Measurements from ENCODE around the gene TMEM98. TPM values are rescaled to one million over a fixed set of nuclear protein-coding genes. Genes with fewer than 3 reads are reported as not detected.

Gene TMEM98
- total RNA-seq, 1 donor from 2014 or later: 97.6 TPM

DNA sequence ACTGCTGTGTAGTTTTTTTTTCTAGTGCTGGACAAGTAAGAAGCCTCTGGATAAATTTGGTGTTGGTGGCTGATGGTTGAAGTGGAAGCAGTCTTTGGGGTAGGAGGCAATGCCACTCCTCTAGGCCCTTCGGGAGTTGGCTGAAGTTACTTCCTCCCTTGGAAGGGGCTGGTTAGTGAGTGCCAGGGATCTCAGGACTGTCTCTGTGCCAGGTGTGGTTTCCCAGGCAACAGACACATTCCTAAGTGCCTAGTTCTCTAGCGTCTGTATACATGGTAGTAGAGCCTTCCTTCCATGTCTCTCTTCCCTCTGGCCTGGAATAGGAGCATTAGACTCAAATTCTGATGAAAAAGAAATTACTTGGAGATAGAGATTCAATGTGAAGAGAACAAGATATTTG is 15.3 kb downstream of the TMEM98 start:
- Mint-ChIP-seq H3K27ac (ENCODE audit: unreplicated experiment) (no peak overlapping the region), H3K4me1 (ENCODE audit: unreplicated experiment) (peaks cover 12% of the 10 kb centered on the region), H3K9me3 (ENCODE audit: unreplicated experiment) (no peaks in the 10 kb centered on the region), H3K27me3 (ENCODE audit: unreplicated experiment) (peaks cover 5% of the 10 kb centered on the region), H3K36me3 (ENCODE audit: unreplicated experiment) (peaks cover 31% of the 10 kb centered on the region), H3K4me3 (ENCODE audit: unreplicated experiment) (no peak overlapping the region)
- TF ChIP-seq, protein P1, sequence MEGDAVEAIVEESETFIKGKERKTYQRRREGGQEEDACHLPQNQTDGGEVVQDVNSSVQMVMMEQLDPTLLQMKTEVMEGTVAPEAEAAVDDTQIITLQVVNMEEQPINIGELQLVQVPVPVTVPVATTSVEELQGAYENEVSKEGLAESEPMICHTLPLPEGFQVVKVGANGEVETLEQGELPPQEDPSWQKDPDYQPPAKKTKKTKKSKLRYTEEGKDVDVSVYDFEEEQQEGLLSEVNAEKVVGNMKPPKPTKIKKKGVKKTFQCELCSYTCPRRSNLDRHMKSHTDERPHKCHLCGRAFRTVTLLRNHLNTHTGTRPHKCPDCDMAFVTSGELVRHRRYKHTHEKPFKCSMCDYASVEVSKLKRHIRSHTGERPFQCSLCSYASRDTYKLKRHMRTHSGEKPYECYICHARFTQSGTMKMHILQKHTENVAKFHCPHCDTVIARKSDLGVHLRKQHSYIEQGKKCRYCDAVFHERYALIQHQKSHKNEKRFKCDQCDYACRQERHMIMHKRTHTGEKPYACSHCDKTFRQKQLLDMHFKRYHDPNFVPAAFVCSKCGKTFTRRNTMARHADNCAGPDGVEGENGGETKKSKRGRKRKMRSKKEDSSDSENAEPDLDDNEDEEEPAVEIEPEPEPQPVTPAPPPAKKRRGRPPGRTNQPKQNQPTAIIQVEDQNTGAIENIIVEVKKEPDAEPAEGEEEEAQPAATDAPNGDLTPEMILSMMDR (IDR thresholded peaks at IDR 0.05): no peak
- no peak for DNase-seq (ENCODE audit: extremely low spot score, unreplicated experiment)

DNA sequence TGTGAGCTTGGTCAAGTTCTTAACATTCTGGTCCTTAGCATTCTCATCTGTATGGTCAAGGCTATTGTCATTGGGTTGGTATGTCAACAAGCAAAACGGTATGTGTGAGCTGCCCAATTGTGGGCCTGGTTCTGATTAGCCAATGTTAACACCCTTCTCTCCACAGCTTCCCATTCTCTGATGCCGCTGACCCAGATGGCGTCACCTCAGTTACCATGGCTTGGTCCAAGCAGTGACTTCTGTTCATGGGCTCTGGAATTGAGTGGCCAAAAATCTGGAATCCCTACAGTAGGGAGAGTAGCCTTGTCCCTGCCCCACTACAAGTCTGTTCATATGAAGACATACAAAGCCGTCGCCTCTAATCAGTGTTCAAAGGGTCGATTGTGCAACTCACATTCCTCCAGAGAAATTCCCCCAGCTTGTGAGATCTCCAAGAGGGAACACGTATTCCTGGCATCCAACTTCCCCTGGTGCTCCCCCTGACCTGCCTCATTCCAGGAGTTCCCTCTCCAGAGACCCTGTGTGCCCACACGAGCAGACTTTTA is 15.8 kb downstream of the TMEM98 start:
- Mint-ChIP-seq H3K27me3 (ENCODE audit: unreplicated experiment) (peaks cover 10% of the 10 kb centered on the region), H3K36me3 (ENCODE audit: unreplicated experiment) (peaks cover 26% of the 10 kb centered on the region), H3K4me1 (ENCODE audit: unreplicated experiment) (peaks cover 12% of the 10 kb centered on the region), H3K27ac (ENCODE audit: unreplicated experiment) (no peak overlapping the region), H3K4me3 (ENCODE audit: unreplicated experiment) (no peak overlapping the region), H3K9me3 (ENCODE audit: unreplicated experiment) (no peaks in the 10 kb centered on the region)
- TF ChIP-seq, protein P1 (IDR thresholded peaks at IDR 0.05): no peak
- no peak for DNase-seq (ENCODE audit: extremely low spot score, unreplicated experiment)

DNA sequence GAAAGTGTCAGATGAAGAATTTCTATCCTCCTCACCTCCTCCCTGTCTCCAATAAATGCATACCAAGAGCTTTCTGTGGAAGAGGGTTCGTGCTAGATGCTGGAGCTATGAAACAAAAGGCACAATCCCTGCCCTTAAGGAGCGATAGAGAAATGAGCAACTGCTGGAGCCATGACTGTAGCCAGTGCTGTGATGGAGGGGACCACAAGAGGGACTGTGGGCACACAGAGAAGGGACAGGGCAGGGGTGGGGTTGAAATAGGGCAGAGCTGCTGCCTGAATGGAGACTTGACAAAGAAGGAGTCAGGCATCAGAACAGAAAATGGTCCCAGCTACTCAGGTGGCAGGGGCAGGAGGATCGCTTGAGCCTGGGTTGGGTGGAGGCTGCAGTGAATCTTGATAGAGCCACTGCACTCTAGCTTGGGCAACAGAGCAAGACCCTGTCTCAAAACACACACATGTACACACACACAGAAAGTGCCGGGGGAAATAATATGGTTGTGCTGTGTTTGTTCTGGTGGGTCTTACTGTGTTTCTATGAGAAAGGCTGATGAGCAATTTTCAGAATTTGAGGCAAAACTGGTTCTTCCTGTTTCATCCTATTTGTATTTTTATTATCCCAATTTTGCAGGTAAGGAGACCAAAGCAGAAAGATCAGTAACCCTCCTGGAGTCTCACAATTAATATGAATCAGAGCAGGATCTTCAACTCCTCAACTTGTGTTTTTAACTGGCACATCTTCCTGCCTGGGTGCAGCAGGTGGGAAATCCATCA is 16.5 kb downstream of the TMEM98 start:
- peaks cover 12% of the 10 kb centered on the region for H3K4me1 Mint-ChIP-seq (ENCODE audit: unreplicated experiment)
- DNase-seq (ENCODE audit: extremely low spot score, unreplicated experiment): no peak
- no peak overlapping the region for H3K4me3 Mint-ChIP-seq (ENCODE audit: unreplicated experiment)
- TF ChIP-seq, protein P1 (IDR thresholded peaks at IDR 0.05): no peak
- H3K27me3 Mint-ChIP-seq (ENCODE audit: unreplicated experiment): peaks cover 17% of the 10 kb centered on the region
- H3K9me3 Mint-ChIP-seq (ENCODE audit: unreplicated experiment): no peaks in the 10 kb centered on the region
- H3K36me3 Mint-ChIP-seq (ENCODE audit: unreplicated experiment): peaks cover 23% of the 10 kb centered on the region
- H3K27ac Mint-ChIP-seq (ENCODE audit: unreplicated experiment): no peak overlapping the region

DNA sequence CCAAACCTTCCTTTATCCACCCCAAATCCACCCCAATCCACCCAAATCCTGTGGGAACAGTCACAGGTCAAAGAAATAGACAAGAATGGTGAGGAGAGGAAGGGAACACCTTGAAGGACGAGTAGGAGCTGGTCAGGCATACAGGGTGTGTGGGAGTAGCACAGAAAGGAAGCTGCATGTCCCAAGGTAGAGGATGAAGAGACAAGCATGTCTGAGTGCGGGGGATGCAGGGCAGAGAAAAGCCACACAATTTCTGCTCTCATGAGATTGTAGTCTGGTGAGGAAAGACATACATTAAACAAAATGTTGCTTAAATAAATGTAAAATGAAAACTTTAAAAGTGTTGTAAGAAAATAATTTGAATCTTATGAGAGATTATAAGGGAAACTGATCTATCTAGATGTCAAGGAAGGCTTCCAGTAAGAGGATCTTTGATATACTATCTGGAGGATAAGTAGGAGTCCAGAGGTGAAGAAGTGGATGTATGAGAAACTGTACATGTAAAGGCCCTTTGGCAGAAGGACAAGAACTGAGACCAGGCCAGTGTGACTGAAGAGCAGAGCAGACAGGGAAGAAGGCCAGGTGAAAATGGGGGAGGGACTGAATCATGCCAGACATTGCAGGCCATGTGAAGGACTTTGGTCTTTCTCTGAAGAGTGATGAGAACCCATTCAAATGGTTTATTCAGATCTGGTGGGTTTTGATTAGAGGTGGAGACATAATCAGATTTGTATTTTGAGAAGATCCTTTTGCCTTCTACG is 18.6 kb downstream of the TMEM98 start:
- DNase-seq (ENCODE audit: extremely low spot score, unreplicated experiment): no peak
- H3K27me3 Mint-ChIP-seq (ENCODE audit: unreplicated experiment): peaks cover 21% of the 10 kb centered on the region
- no peaks in the 10 kb centered on the region for H3K9me3 Mint-ChIP-seq (ENCODE audit: unreplicated experiment)
- H3K4me3 Mint-ChIP-seq (ENCODE audit: unreplicated experiment): no peak overlapping the region
- no peak overlapping the region for H3K27ac Mint-ChIP-seq (ENCODE audit: unreplicated experiment)
- TF ChIP-seq, protein P1 (IDR thresholded peaks at IDR 0.05): no peak
- H3K4me1 Mint-ChIP-seq (ENCODE audit: unreplicated experiment): peaks cover 12% of the 10 kb centered on the region
- H3K36me3 Mint-ChIP-seq (ENCODE audit: unreplicated experiment): peaks cover 4% of the 10 kb centered on the region

DNA sequence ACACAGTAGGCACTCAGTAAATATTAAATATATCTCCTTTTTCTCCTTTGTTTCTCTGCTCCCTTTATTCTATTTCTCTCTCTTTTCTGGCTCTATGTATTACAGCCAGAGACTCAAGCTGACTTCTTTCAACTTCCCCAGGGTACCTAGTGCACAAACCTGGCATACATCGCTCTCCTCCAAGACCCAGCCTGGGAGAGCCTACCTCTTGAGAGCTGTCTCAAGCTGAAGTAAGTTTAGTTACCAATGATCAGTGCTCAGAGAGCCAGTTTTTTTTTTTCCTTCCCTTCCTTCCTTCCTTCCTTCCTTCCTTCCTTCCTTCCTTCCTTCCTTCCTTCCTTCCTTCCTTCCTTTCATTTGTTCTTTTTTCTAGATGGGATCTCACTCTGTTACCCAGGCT is 19.8 kb downstream of the TMEM98 start:
- peaks cover 32% of the 10 kb centered on the region for H3K27me3 Mint-ChIP-seq (ENCODE audit: unreplicated experiment)
- TF ChIP-seq, protein P1 (IDR thresholded peaks at IDR 0.05): no peak
- peak; percentile 19 for DNase-seq (ENCODE audit: extremely low spot score, unreplicated experiment)
- no peaks in the 10 kb centered on the region for H3K36me3 Mint-ChIP-seq (ENCODE audit: unreplicated experiment)
- peaks cover 12% of the 10 kb centered on the region for H3K4me1 Mint-ChIP-seq (ENCODE audit: unreplicated experiment)
- H3K4me3 Mint-ChIP-seq (ENCODE audit: unreplicated experiment): no peak overlapping the region
- H3K9me3 Mint-ChIP-seq (ENCODE audit: unreplicated experiment): no peaks in the 10 kb centered on the region
- no peak overlapping the region for H3K27ac Mint-ChIP-seq (ENCODE audit: unreplicated experiment)

Measured in osteocyte (in vitro differentiated cells).